ENCODE results near the gene DOCK1. TPM values are rescaled to one million over a fixed set of nuclear protein-coding genes. Genes with fewer than 3 reads are reported as not detected.

DOCK1 gene
- total RNA-seq, 2 donors from 2014 or later, result 41.2 to 56.0 TPM

GRCh38 chr10:127418536-127419168 is 513.4 kb downstream of the DOCK1 start:
- H3K9me3 ChIP-seq, result no peaks in the 10 kb centered on the region
- peaks cover 0 to 13% of the 10 kb centered on the region in 2 donors for H3K36me3 ChIP-seq
- no peak overlapping the region for H3K4me3 ChIP-seq
- H3K4me1 ChIP-seq (replicated peaks), result no peaks in the 10 kb centered on the region
- DNase-seq (ENCODE audit: low spot score), result no peak
- intact Hi-C loops (cut with DNase I), result no loop called here
- WGBS, result 86% methylated on average over 12 of the region's 13 CpGs
- no peaks in the 10 kb centered on the region for H3K27me3 ChIP-seq (replicated peaks; ENCODE audit: insufficient read depth)
- H3K27ac ChIP-seq, result no peak overlapping the region
- TF ChIP-seq POLR2A (IDR thresholded peaks at IDR 0.05), result no peak
- TF ChIP-seq CTCF (IDR thresholded peaks at IDR 0.05), result no peak
- TF ChIP-seq POLR2AphosphoS5 (IDR thresholded peaks at IDR 0.05), result no peak

DNA sequence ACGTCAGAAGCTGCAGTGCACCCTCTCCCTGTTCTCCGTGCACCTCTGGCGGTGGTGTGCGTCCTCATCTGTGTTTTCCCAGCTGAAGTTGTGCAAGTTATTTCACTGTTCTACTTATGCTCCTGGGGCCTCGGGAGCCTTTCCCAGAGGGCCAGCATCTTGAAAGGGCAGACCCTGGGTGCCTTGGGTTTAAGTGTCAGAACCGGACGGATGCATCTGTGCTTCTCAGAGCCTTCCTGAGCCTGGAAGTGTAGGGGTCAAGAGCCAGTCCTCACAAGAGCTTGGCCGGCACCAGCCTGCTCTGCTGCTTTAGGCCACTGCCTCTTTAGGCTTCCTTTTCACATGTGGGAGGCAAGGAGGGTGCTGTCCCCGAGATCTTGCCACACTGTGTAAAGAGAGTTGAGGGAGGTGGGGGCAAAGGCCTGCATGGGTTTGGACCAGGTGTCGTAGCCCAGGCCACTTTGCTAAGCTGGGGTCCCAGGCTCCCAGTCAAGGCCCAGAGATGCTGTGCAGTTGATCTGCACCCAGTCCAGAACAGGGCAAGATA is 515.0 kb downstream of the DOCK1 start:
- no peak overlapping the region for H3K27ac ChIP-seq
- TF ChIP-seq POLR2A (IDR thresholded peaks at IDR 0.05) (no peak), CTCF (IDR thresholded peaks at IDR 0.05) (no peak), POLR2AphosphoS5 (IDR thresholded peaks at IDR 0.05) (no peak)
- intact Hi-C loops (cut with DNase I), result no loop called here
- H3K27me3 ChIP-seq (replicated peaks; ENCODE audit: insufficient read depth), result no peaks in the 10 kb centered on the region
- DNase-seq (ENCODE audit: low spot score), result no peak
- H3K9me3 ChIP-seq, result no peaks in the 10 kb centered on the region
- H3K4me3 ChIP-seq, result no peak overlapping the region
- H3K4me1 ChIP-seq (replicated peaks), result no peaks in the 10 kb centered on the region
- 89% methylated on average over 9 of the region's 10 CpGs for WGBS
- peaks cover 0 to 13% of the 10 kb centered on the region in 2 donors for H3K36me3 ChIP-seq

- DNase-seq (ENCODE audit: low spot score), result no peak
- TF ChIP-seq CTCF (IDR thresholded peaks at IDR 0.05) (no peak), POLR2A (IDR thresholded peaks at IDR 0.05) (no peak), POLR2AphosphoS5 (IDR thresholded peaks at IDR 0.05) (no peak)
- Histone ChIP-seq H3K27ac (no peak overlapping the region), H3K4me3 (no peak overlapping the region), H3K4me1 (replicated peaks) (no peaks in the 10 kb centered on the region), H3K9me3 (no peaks in the 10 kb centered on the region), H3K36me3 (peaks cover 0 to 13% of the 10 kb centered on the region in 2 donors), H3K27me3 (replicated peaks; ENCODE audit: insufficient read depth) (no peaks in the 10 kb centered on the region)
- 86% methylated on average over 8 of the region's 8 CpGs for WGBS
- intact Hi-C loops (cut with DNase I), result no loop called here
Observed at GRCh38 chr10:127423218-127423915, 518.1 kb downstream of the DOCK1 start.

GRCh38 chr10:127424594-127425264 is 519.5 kb downstream of the DOCK1 start:
- H3K36me3 ChIP-seq, result peaks cover 0 to 9% of the 10 kb centered on the region in 2 donors
- intact Hi-C loops (cut with DNase I), result no loop called here
- H3K27me3 ChIP-seq (replicated peaks; ENCODE audit: insufficient read depth), result no peaks in the 10 kb centered on the region
- TF ChIP-seq POLR2A (IDR thresholded peaks at IDR 0.05), result no peak
- TF ChIP-seq POLR2AphosphoS5 (IDR thresholded peaks at IDR 0.05), result no peak
- TF ChIP-seq CTCF (IDR thresholded peaks at IDR 0.05), result no peak
- DNase-seq (ENCODE audit: low spot score), result no peak
- no peak overlapping the region for H3K4me3 ChIP-seq
- WGBS, result 55% methylated on average over 12 of the region's 12 CpGs
- no peaks in the 10 kb centered on the region for H3K9me3 ChIP-seq
- no peak overlapping the region for H3K27ac ChIP-seq
- no peaks in the 10 kb centered on the region for H3K4me1 ChIP-seq (replicated peaks)
